HG02588 (cell line): ENCODE measurements around the gene ATAD1.
"Not testable (repeated sequence)": the region's sequence is repeated elsewhere in the genome, so short reads cannot be mapped to it uniquely, and the experiment has no call there.

Source experiments
- ATAC-seq: cut with Tn5 transposase; IDR thresholded peaks from one replicate; pipeline ENCODE4 v1.9.1; 2021; ENCODE audit warnings: mild to moderate bottlenecking, moderate library complexity; ENCODE audit not compliant: unreplicated experiment

The ATAD1 gene

DNA sequence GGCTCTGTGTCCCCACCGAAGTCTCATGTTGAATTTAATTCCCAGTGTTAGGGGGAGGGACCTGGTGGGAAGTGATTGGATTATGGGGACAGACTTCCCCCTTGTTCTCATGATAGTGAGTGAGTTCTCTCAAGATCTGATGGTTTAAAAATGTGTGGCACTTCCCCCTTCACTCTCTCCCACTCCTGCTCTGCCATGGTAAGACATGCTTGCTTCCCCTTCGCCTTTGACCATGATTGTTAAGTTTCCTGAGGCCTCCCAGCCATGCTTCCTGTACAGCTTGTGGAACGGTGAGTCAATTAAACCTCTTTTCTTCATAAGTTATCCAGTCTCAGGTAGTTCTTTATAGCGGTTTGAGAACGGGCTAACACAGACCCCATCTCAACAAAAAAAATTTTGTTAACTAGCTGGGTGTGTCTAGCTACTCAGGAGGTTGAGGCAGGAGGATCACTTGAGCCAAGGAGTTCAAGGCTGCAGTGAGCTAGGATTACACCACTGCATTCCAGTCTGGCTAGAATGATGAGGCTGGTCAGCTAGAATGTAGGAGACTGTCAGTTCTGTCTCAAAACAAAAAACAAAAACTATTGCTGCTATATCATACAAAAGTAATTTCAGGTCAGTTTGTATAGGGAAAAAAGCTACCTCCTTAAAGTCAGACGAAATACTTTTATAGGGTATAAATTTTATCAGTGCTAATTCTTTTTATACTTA, 57.7 kb downstream of the ATAD1 start:
- ATAC-seq: no peak

DNA sequence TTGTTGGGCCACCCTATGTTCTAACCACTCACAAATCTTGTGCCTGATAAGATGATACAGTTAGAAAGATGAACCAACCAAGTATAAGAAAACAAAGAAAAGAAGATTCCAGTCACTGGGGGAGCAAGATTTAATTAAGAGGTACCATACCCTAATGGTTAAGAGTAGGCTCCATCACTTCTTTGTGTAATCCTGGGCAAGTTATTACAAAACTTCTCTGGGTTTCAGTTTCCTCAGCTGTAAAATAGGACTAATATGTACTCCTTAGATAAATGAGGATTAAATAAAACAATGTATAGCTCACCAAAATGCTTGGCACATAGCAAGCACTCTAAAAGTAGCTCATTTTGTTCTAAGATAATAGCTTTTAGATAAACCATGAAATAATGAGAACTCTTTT, 58.5 kb downstream of the ATAD1 start:
- no peak for ATAC-seq

GRCh38 chr10:87757685-87758084, 60.3 kb downstream of the ATAD1 start:
- no peak for ATAC-seq

DNA sequence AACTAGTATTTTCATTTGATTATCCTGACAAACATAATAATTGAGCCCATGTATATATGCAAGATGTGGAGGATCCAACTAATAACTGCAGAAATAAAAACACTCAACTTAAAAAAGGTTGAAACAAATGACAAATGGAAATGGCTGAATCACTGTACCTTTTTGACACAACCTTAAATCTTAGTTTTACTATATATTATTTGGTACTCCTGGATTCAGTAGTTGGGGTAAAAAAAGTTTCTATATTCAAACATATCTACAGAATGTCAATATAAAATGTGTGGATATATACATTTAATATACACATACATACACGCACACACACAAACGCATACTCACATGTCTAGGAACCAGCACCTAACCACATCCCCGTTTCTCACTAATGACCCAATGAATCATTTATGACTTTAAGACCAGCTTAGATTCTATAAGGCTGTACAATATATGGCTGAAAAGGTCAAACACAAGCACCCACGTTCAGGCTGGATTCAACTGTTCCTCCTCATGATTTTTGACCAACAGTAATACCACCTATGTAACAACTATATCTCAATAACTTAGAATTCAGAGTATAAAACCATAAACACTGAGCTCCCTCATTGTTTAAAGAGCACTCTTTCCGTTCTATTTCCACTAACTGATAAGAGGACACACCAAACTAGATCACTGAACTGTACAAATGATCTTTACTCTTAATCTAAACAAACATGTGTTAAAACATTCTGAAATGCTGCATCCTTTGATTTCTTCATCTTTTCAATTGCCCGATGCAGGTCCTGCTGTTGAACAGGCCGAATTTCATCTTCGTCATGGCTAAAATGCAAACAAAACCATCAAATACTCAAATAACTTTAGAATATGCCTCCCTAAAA, 63.8 kb downstream of the ATAD1 start:
- ATAC-seq: no peak

- no peak for ATAC-seq
Observed at GRCh38 chr10:87752566-87752965, 65.5 kb downstream of the ATAD1 start.

- no peak for ATAC-seq
Observed at GRCh38 chr10:87751274-87751673, 66.8 kb downstream of the ATAD1 start.

DNA sequence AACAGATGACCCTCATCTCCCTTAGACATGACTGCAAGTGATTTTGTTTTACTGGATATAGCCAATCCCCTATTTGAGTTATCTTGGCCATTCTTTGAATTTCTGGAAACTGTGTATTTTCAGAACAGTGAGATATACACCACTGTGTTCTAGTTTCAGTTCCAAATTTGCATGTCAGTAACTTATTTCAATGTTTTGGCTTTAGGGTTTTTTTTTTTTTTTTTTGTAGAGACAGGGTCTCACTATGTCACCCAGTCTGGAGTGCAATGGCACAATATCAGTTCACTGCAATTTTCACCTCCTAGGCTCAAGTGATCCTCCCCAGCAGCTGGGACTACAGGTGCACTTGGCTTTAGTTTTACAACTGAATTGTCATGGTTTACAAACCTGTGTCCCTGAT, 67.2 kb downstream of the ATAD1 start:
- ATAC-seq: peak; percentile 54

DNA sequence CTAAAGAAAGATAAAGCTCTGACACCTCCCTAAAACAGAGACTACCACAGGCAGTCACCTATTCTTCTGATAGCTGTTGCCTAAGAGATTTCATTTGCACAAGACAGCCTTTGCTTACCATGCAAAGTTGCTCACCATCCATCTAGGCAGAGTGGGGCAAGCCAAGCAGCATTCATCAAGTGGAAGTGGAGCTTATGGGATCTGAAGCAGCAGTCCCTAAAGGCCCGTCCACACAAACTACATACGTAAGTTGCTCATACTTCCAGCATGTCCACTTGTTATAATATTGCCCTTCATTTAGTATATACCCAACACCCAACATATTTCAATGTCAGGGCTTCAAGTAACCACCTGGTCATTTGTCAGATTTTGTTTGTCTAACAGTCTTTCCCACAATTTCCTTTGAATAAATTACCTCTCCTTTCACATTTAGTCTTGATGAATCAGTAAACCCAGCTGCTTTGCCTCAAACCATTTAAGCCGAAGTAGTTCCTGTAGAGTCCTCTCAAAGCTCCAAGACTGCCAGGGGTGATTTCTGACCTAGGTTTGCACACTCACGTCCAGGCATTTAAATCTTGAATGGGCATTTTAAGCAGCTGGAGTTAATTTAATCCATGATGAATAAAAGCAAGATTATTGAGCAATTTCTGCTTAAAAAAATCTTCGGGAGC, 67.9 kb downstream of the ATAD1 start:
- ATAC-seq: no peak

DNA sequence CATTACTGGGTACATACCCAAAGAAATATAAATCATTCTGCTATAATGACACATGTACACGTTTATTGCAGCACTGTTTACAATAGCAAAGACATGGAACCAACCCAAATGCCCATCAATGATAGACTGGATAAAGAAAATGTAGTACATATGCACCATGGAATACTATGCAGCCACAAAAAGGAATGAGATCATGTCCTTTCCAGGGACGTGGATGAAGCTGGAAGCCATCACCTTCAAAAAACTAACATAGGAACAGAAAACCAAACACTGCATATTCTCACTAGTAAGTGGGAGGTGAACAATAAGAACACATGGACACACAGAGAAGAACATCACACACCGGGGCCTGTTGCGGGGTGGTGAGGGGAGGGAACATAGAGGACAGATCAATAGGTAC, 69.8 kb downstream of the ATAD1 start:
- ATAC-seq: not testable (repeated sequence)

GRCh38 chr10:87746911-87747310, 71.1 kb downstream of the ATAD1 start:
- no peak for ATAC-seq

- ATAC-seq: no peak
Observed at GRCh38 chr10:87744606-87745005, 73.4 kb downstream of the ATAD1 start.

DNA sequence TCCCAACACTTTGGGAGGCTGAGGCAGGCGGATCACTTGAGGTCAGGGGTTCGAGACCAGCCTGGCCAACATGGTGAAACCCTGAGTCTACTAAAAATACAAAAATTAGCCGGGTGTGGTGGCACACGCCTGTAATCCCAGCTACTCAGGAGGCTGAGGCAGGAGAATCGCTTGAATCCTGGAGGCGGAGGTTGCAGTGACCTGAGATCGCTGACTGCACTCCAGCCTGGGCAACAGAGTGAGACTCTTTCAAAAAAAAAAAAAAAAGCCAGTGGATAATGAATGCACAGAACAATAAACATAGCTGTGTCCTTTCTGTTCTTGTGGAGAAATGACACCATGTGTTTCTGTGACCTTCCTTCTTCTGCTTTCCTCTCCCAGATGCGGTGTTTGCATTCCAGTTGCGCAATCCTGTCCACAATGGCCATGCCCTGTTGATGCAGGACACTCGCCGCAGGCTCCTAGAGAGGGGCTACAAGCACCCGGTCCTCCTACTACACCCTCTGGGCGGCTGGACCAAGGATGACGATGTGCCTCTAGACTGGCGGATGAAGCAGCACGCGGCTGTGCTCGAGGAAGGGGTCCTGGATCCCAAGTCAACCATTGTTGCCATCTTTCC, 74.9 kb downstream of the ATAD1 start:
- ATAC-seq: not testable (repeated sequence)

- no peak for ATAC-seq
Observed at GRCh38 chr10:87740254-87740655, 77.8 kb downstream of the ATAD1 start.

GRCh38 chr10:87739703-87740102, 78.3 kb downstream of the ATAD1 start:
- ATAC-seq: no peak

DNA sequence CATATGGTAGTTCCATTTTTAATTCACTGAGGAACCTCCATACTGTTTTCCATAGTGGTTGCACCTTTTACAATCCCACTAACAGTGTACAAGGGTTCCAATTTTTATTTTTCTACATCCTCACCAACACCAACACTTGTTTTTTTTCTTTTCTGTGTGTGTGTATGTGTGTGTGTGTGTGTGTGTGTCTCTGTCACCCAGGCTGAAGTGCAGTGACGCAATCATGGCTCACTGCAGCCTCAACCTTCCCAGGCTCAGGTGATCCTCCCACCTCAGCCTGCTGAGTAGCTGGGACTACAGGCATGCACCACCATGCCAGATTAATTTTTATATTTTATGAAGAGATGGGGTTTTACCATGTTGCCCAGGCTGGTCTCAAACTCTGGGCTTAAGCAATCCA, 79.8 kb downstream of the ATAD1 start:
- ATAC-seq: not testable (repeated sequence)

- ATAC-seq: no peak
Observed at GRCh38 chr10:87734987-87735827, 82.8 kb downstream of the ATAD1 start.

- ATAC-seq: no peak
Observed at GRCh38 chr10:87733081-87733480, 84.9 kb downstream of the ATAD1 start.

DNA sequence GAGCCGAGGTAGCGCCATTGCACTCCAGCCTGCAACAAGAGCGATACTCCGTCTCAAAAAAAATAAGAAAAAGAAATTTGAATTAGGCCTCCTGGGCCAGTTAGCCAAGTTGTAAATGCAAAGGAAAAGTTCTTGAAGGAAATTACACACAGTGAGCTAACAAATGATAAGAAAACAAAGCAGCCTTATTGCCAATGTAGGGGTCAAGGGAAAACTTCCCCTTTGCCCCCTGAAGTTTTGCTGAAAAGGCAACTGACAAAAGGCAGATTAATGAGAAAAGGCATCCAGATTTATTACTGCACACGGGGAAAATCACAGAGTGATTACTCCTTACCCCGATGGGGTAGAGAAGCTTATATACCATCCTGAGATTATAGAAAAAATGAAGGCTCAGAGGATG, 88.1 kb downstream of the ATAD1 start:
- ATAC-seq: no peak

- ATAC-seq: no peak
Observed at GRCh38 chr10:87724789-87725188, 93.2 kb downstream of the ATAD1 start.

DNA sequence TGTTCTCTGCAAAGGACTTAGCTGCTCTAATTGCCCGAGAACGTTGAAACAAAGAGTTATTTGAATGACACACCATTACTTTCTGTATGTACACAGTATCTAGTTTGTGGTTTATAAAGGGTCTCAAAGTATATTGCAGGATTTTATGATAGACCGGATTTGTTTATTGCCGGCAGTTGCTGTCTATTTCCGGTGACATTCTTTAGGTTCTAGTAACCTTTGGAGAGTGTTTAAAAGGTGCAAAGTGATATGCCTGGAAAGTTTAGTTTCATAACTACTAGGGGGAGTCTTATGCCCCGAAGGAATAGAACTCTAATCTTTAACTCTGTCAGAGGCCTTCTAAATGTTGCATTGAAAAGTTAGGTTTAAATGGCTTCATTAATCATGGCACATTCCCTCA, 94.5 kb downstream of the ATAD1 start:
- ATAC-seq: no peak
